ENCODE results near the gene PRKAR2A.
"Not testable (repeated sequence)": the region's sequence is repeated elsewhere in the genome, so short reads cannot be mapped to it uniquely, and the experiment has no call there.

GRCh38 chr3:48793484-48793883 lies 54.2 kb downstream of the PRKAR2A start:
- TF ChIP-seq, protein P1, sequence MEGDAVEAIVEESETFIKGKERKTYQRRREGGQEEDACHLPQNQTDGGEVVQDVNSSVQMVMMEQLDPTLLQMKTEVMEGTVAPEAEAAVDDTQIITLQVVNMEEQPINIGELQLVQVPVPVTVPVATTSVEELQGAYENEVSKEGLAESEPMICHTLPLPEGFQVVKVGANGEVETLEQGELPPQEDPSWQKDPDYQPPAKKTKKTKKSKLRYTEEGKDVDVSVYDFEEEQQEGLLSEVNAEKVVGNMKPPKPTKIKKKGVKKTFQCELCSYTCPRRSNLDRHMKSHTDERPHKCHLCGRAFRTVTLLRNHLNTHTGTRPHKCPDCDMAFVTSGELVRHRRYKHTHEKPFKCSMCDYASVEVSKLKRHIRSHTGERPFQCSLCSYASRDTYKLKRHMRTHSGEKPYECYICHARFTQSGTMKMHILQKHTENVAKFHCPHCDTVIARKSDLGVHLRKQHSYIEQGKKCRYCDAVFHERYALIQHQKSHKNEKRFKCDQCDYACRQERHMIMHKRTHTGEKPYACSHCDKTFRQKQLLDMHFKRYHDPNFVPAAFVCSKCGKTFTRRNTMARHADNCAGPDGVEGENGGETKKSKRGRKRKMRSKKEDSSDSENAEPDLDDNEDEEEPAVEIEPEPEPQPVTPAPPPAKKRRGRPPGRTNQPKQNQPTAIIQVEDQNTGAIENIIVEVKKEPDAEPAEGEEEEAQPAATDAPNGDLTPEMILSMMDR (IDR thresholded peaks at IDR 0.05), result not testable (repeated sequence)
- not testable (repeated sequence) for TF ChIP-seq POLR2A (IDR thresholded peaks at IDR 0.05)
